ENCODE results near the gene PAPOLA.

DNA sequence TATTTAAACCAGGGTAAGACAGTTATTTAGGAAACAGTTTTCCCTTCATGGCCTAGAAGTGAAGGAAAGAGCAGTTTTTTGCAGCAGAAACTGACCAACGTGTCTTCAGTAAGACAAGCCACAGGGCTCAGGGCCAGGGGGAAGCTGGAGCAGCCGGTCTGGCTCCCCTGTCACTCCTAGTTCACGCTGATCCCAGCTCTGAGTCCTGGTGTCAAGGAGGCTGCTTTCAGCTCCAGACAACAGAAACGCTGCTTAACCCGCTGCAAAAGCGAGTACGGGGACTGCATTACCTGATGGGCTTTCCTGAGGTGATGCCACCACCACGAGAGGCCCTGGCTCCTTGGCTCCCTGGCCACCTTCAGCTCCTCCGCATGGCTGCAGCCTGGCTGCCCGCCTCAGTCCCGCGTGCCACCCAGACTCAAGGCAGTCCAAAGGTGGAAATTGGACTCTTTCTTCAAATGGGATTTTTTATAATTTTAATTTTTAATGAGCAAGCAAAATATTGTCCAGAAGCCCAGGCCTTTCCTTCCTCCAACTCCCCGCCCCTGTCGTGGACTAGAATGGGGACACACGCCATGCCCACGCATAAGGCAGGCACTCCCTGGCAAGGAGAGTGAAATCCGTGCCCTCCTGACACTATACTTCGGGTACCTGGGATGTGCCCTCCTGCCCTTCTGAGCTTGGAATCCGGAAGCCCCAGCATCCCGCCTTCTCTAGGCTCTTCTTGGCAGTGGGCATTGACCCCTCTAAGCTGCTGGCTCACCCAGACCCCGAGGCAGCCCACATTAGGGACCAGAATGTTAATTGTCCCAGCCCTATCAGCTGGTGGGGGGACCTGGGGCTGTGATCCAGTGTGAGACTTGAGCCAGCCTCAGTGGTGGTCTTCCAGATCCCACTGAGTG lies 85.0 kb downstream of the PAPOLA start:
- TF ChIP-seq CTCF (IDR thresholded peaks at IDR 0.05; ENCODE audit: low read depth, low read length) (no peak), EZH2phosphoT487 (IDR thresholded peaks at IDR 0.05; ENCODE audit: low read depth) (no peak)
